GM12878 (cell line): Measurements from ENCODE around the gene REEP2. TPM values are rescaled to one million over a fixed set of nuclear protein-coding genes. Genes with fewer than 3 reads are reported as not detected.

Source experiments
- ATAC-seq: fragments of 200-7000 bp; cut with Tn5 transposase; 3 replicates; pipeline ENCODE4 v1.9.1; 2020; ENCODE audit warnings: mild to moderate bottlenecking, moderate library complexity
- BruUV-seq: library from RNA; stranded (reverse); fragments of 400-500 nt; replicated peaks from 2 replicates; lab custom pipeline; 2021; lab: Mats Ljungman, UMichigan
- CTCF ChIA-PET: fragments of 300-600 bp; sonication (Branson Sonifier 250); formaldehyde crosslinking; extraction: SDS; loops from one replicate; lab custom pipeline; 2021; ENCODE audit warnings: inconsistent platforms; lab: Yijun Ruan, JAX
- POLR2A ChIA-PET: fragments of 350-600 bp; formaldehyde crosslinking; extraction: SDS; loops from one replicate; lab custom pipeline; 2021; ENCODE audit warnings: inconsistent platforms; lab: Charles Lee
- RAD21 ChIA-PET: fragments of 300-600 bp; sonication (Branson Sonifier 250); formaldehyde crosslinking; loops from one replicate; lab custom pipeline; 2023; ENCODE audit warnings: antibody characterized with exemption; ENCODE audit not compliant: unreplicated experiment; lab: Charles Lee
- SMC1A ChIA-PET: fragments of 300-600 bp; sonication (Branson Sonifier 250); formaldehyde crosslinking; loops from one replicate; lab custom pipeline; 2023; ENCODE audit not compliant: unreplicated experiment, uncharacterized antibody; lab: Charles Lee
- DNase-seq: peaks from one replicate; pipeline ENCODE4 v3.0.0-alpha.2; 2011; ENCODE audit warnings: low read depth, low spot score
- FAIRE-seq: peaks from 3 replicates; lab custom pipeline; 2011; peaks lifted over from hg19 to GRCh38; lab: Jason Lieb, UNC
- H2AFZ ChIP-seq: 2 replicates; pipeline ENCODE4 v1.6.0; 2011; ENCODE audit warnings: low read depth, low read length, control low read depth; ENCODE audit not compliant: control insufficient read depth
- H3K27ac ChIP-seq: 2 replicates; pipeline ENCODE4 v1.5.1; 2011; ENCODE audit warnings: control low read depth; ENCODE audit not compliant: control insufficient read depth, insufficient read depth
- H3K27me3 ChIP-seq, 2 experiments: replicated peaks in 1 of 2; 2 replicates each; pipeline versions ENCODE4 v1.6.0 to v1.6.1; 2011; ENCODE audit warnings: low read length in 1 of 2; ENCODE audit not compliant: control insufficient read depth in 2 of 2, insufficient read depth in 2 of 2
- H3K36me3 ChIP-seq, 2 experiments: 2 replicates each; pipeline ENCODE4 v1.5.1; 2011; ENCODE audit warnings: low read length in 1 of 2; ENCODE audit not compliant: control insufficient read depth in 2 of 2, insufficient read depth in 2 of 2
- H3K4me1 ChIP-seq: 2 replicates; pipeline ENCODE4 v1.6.1; 2011; ENCODE audit warnings: mild to moderate bottlenecking, low read length, moderate library complexity, mixed read lengths; ENCODE audit not compliant: control insufficient read depth, insufficient read depth
- H3K4me2 ChIP-seq: 2 replicates; pipeline ENCODE4 v1.6.0; 2011; ENCODE audit warnings: control low read depth; ENCODE audit not compliant: control insufficient read depth, insufficient read depth
- H3K4me3 ChIP-seq: fragments of 200-600 bp; sonication (generic); 2 replicates; pipeline ENCODE4 v1.5.1; 2016
- H3K79me2 ChIP-seq: 2 replicates; pipeline ENCODE4 v1.6.0; 2011; ENCODE audit warnings: low read length; ENCODE audit not compliant: control insufficient read depth, insufficient read depth
- H3K9ac ChIP-seq: 2 replicates; pipeline ENCODE4 v1.8.0; 2011; ENCODE audit warnings: low read length, control low read depth, mixed read lengths; ENCODE audit not compliant: control insufficient read depth, insufficient read depth
- H3K9me3 ChIP-seq: replicated peaks from 3 replicates; pipeline ENCODE4 v1.5.1; 2011; ENCODE audit warnings: mild to moderate bottlenecking, low read length; ENCODE audit not compliant: control insufficient read depth, insufficient read depth
- H4K20me1 ChIP-seq: 2 replicates; pipeline ENCODE4 v1.6.0; 2011; ENCODE audit not compliant: control insufficient read depth, insufficient read depth
- BRCA1 ChIP-seq: IDR thresholded peaks from 2 replicates; pipeline ENCODE4 v1.6.1; 2011; ENCODE audit warnings: low read depth, low read length, improper control_type of control experiment
- CBX5 ChIP-seq: sonication (generic); IDR thresholded peaks from 2 replicates; pipeline ENCODE4 v1.6.1; 2016; ENCODE audit warnings: low read depth, moderate library complexity, mild to moderate bottlenecking, inconsistent platforms
- CREM ChIP-seq: IDR thresholded peaks from 2 replicates; pipeline ENCODE4 v1.6.1; 2014; ENCODE audit warnings: antibody characterized with exemption, low read depth
- FOXM1 ChIP-seq: IDR thresholded peaks from 2 replicates; pipeline ENCODE4 v1.6.1; 2012; ENCODE audit warnings: low read depth, mild to moderate bottlenecking, inconsistent platforms, low read length, moderate library complexity
- IRF4 ChIP-seq: IDR thresholded peaks from 2 replicates; pipeline ENCODE4 v1.6.1; 2011; ENCODE audit warnings: low read depth, low read length
- JUND ChIP-seq: IDR thresholded peaks from 2 replicates; pipeline ENCODE4 v1.6.1; 2012; ENCODE audit warnings: low read depth, mild to moderate bottlenecking, low read length, improper control_type of control experiment, moderate library complexity
- NR2C2 ChIP-seq: IDR thresholded peaks from 2 replicates; pipeline ENCODE4 v1.6.1; 2011; ENCODE audit warnings: borderline replicate concordance, low read depth; ENCODE audit not compliant: control insufficient read depth, insufficient read length
- NR2F1 ChIP-seq: fragments of 450-650 bp; conservative IDR thresholded peaks from 2 replicates; pipeline ENCODE4 v1.6.1; 2017; ENCODE audit warnings: mild to moderate bottlenecking
- NRF1 ChIP-seq: conservative IDR thresholded peaks from 2 replicates; pipeline ENCODE4 v1.6.1; 2011; ENCODE audit warnings: mild to moderate bottlenecking, low read depth, low read length, improper control_type of control experiment
- POLR2AphosphoS5 ChIP-seq: IDR thresholded peaks from 2 replicates; pipeline ENCODE4 v1.6.1; 2011; ENCODE audit warnings: mild to moderate bottlenecking, low read length, inconsistent platforms
- RELA ChIP-seq: fragments of 450-650 bp; IDR thresholded peaks from 2 replicates; pipeline ENCODE4 v1.8.0; 2014; ENCODE audit warnings: borderline replicate concordance; ENCODE audit not compliant: partially characterized antibody
- SMARCA5 ChIP-seq: fragments of 450-650 bp; IDR thresholded peaks from 2 replicates; pipeline ENCODE4 v1.6.1; 2017; ENCODE audit warnings: mild to moderate bottlenecking
- WGBS: methylation state at CpG from one replicate; pipeline ENCODE4 v1.1.6; 2016; ENCODE audit warnings: low lambda C conversion rate; ENCODE audit not compliant: insufficient replicate concordance, insufficient coverage; ENCODE audit errors: missing lambda C conversion rate; 5-methylcytosine and 5-hydroxymethylcytosine counted together
- in situ Hi-C: fragments of 300-500 bp; cut with MboI; formaldehyde crosslinking; loops from 9 replicates; pipeline ENCODE4 v1.14.3; 2018; ENCODE audit warnings: mixed read lengths
- intact Hi-C: fragments of 100-400 bp; cut with micrococcal nuclease; formaldehyde crosslinking; loops from one replicate; pipeline ENCODE4 v1.14.2; 2022; ENCODE audit not compliant: unreplicated experiment
- polyA plus RNA-seq, 11 experiments: library from polyadenylated mRNA; depleted of rRNA in 4 of 11; unstranded in 6 of 11; stranded (reverse) in 5 of 11; fragments of >200 nt; fragmentation: Nextera tagmentation in 4 of 11; fragmentation: Illumina TruSeq in 1 of 11; extraction: Ambion mirVana in 4 of 11; extraction: Trizol in 1 of 11; gene quantifications; 1 replicate in 1 of 11; 2 replicates in 10 of 11; pipeline versions ENCODE4 v1.2.1 to v1.2.3, GENCODE V29; 2011 to 2016; ENCODE audit warnings: inconsistent platforms in 2 of 11, missing spikeins in 2 of 11, low read depth in 1 of 11
- total RNA-seq, 4 experiments: library from RNA; depleted of rRNA in 3 of 4; stranded (reverse); fragments of >200 nt in 3 of 4; fragmentation: Illumina TruSeq in 1 of 4; extraction: Trizol in 1 of 4; gene quantifications; 2 replicates each; pipeline versions ENCODE4 v1.2.1 to v1.2.3, GENCODE V29; 2013 to 2021
- TF ChIP-seq, protein P1 (sequence below): IDR thresholded peaks from 2 replicates; pipeline ENCODE4 v1.6.1; 2011; ENCODE audit warnings: low read depth, low read length, improper control_type of control experiment, borderline replicate concordance
- TF ChIP-seq, protein P2 (sequence below): fragments of 450-650 bp; IDR thresholded peaks from 2 replicates; pipeline ENCODE4 v1.6.1; 2016; ENCODE audit warnings: mild to moderate bottlenecking
- TF ChIP-seq, protein P3 (sequence below): fragments of 450-650 bp; IDR thresholded peaks from 2 replicates; pipeline ENCODE4 v1.6.1; 2016; ENCODE audit warnings: mild to moderate bottlenecking, moderate library complexity, borderline replicate concordance
- TF ChIP-seq, protein P4 (sequence below): IDR thresholded peaks from 2 replicates; pipeline ENCODE4 v1.6.1; 2012; ENCODE audit warnings: low read depth, low read length, improper control_type of control experiment
- TF ChIP-seq, protein P5 (sequence below): fragments of 150-350 bp; IDR thresholded peaks from 2 replicates; pipeline ENCODE4 v1.6.1; 2014; ENCODE audit warnings: mild to moderate bottlenecking, low read depth, low read length

REEP2 gene
- total and polyA plus RNA-seq, 10 of the 15 experiments (the other 5 are each of a cell fraction or from before 2014, with no cell fraction given): 0.10 to 3.1 (median 2.0) TPM

DNA sequence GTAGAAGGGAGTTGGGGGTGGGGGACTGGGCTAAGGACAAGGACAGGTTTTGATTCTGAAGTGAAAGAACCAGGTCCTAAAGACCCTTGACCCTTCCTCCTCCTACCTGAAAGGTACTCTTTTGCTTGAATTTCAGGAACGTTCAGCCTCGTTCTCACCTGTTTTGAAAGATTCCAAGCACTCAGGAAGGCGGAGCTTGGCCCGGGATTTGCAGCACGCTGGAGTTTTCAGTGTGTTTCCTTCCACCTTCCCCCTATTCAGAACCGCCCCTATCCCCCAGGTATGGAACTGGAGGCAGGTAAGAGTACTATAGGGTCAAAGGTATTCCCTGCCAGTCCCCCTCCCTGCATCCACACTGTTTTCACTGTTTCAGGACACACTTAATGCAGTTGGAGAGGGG lies 33.5 kb downstream of the REEP2 start:
- ChIA-PET SMC1A (no interaction called here), RAD21 (no interaction called here), POLR2A (no interaction called here), CTCF (interaction anchor here (0.7 kb wide), 1 partner anchor 23 kb away, joined by 3 read pairs; no protein-coding TSS in a partner anchor)
- no peaks in the 10 kb centered on the region for H3K79me2 ChIP-seq
- no peaks in the 10 kb centered on the region for H3K9me3 ChIP-seq
- H3K36me3 ChIP-seq: no peaks in the 10 kb centered on the region; a peak in 1 of 4 replicates
- BruUV-seq: no TSS peak
- no peaks in the 10 kb centered on the region for H3K4me1 ChIP-seq
- ATAC-seq: no peak
- 33% methylated on average over 6 of the region's 6 CpGs for WGBS
- no peak for FAIRE-seq
- no peak for DNase-seq
- intact Hi-C loops (no loop called here), in situ Hi-C loops (no loop called here)
- H3K9ac ChIP-seq: no peak overlapping the region
- no peak overlapping the region for H3K4me3 ChIP-seq
- H4K20me1 ChIP-seq: no peaks in the 10 kb centered on the region
- H2AFZ ChIP-seq: no peak overlapping the region
- no peak overlapping the region for H3K4me2 ChIP-seq
- H3K27ac ChIP-seq: no peak overlapping the region
- 0 out of 4 replicates have a peak, but pooled peaks cover 0 to 2% of the 10 kb centered on the region in 2 experiments for H3K27me3 ChIP-seq
- no peak for TF ChIP-seq CREM
- TF ChIP-seq, protein P1, sequence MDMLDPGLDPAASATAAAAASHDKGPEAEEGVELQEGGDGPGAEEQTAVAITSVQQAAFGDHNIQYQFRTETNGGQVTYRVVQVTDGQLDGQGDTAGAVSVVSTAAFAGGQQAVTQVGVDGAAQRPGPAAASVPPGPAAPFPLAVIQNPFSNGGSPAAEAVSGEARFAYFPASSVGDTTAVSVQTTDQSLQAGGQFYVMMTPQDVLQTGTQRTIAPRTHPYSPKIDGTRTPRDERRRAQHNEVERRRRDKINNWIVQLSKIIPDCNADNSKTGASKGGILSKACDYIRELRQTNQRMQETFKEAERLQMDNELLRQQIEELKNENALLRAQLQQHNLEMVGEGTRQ: no peak
- no peak for TF ChIP-seq RELA
- TF ChIP-seq NR2F1: no peak
- TF ChIP-seq, protein P2, sequence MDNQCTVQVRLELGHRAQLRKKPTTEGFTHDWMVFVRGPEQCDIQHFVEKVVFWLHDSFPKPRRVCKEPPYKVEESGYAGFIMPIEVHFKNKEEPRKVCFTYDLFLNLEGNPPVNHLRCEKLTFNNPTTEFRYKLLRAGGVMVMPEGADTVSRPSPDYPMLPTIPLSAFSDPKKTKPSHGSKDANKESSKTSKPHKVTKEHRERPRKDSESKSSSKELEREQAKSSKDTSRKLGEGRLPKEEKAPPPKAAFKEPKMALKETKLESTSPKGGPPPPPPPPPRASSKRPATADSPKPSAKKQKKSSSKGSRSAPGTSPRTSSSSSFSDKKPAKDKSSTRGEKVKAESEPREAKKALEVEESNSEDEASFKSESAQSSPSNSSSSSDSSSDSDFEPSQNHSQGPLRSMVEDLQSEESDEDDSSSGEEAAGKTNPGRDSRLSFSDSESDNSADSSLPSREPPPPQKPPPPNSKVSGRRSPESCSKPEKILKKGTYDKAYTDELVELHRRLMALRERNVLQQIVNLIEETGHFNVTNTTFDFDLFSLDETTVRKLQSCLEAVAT: no peak
- TF ChIP-seq NRF1: no peak
- TF ChIP-seq JUND: no peak
- TF ChIP-seq, protein P3, sequence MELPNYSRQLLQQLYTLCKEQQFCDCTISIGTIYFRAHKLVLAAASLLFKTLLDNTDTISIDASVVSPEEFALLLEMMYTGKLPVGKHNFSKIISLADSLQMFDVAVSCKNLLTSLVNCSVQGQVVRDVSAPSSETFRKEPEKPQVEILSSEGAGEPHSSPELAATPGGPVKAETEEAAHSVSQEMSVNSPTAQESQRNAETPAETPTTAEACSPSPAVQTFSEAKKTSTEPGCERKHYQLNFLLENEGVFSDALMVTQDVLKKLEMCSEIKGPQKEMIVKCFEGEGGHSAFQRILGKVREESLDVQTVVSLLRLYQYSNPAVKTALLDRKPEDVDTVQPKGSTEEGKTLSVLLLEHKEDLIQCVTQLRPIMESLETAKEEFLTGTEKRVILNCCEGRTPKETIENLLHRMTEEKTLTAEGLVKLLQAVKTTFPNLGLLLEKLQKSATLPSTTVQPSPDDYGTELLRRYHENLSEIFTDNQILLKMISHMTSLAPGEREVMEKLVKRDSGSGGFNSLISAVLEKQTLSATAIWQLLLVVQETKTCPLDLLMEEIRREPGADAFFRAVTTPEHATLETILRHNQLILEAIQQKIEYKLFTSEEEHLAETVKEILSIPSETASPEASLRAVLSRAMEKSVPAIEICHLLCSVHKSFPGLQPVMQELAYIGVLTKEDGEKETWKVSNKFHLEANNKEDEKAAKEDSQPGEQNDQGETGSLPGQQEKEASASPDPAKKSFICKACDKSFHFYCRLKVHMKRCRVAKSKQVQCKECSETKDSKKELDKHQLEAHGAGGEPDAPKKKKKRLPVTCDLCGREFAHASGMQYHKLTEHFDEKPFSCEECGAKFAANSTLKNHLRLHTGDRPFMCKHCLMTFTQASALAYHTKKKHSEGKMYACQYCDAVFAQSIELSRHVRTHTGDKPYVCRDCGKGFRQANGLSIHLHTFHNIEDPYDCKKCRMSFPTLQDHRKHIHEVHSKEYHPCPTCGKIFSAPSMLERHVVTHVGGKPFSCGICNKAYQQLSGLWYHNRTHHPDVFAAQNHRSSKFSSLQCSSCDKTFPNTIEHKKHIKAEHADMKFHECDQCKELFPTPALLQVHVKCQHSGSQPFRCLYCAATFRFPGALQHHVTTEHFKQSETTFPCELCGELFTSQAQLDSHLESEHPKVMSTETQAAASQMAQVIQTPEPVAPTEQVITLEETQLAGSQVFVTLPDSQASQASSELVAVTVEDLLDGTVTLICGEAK: no peak
- no peak for TF ChIP-seq FOXM1
- no peak for TF ChIP-seq BRCA1
- no peak for TF ChIP-seq SMARCA5
- TF ChIP-seq POLR2AphosphoS5: no peak
- TF ChIP-seq CBX5: no peak
- TF ChIP-seq, protein P4, sequence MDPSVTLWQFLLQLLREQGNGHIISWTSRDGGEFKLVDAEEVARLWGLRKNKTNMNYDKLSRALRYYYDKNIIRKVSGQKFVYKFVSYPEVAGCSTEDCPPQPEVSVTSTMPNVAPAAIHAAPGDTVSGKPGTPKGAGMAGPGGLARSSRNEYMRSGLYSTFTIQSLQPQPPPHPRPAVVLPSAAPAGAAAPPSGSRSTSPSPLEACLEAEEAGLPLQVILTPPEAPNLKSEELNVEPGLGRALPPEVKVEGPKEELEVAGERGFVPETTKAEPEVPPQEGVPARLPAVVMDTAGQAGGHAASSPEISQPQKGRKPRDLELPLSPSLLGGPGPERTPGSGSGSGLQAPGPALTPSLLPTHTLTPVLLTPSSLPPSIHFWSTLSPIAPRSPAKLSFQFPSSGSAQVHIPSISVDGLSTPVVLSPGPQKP: no peak
- no peak for TF ChIP-seq IRF4
- TF ChIP-seq, protein P5, sequence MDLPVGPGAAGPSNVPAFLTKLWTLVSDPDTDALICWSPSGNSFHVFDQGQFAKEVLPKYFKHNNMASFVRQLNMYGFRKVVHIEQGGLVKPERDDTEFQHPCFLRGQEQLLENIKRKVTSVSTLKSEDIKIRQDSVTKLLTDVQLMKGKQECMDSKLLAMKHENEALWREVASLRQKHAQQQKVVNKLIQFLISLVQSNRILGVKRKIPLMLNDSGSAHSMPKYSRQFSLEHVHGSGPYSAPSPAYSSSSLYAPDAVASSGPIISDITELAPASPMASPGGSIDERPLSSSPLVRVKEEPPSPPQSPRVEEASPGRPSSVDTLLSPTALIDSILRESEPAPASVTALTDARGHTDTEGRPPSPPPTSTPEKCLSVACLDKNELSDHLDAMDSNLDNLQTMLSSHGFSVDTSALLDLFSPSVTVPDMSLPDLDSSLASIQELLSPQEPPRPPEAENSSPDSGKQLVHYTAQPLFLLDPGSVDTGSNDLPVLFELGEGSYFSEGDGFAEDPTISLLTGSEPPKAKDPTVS: no peak
- no peak for TF ChIP-seq NR2C2
